GM13976 (cell line): ENCODE results near the gene TLDC2.
"Not testable (repeated sequence)": the region's sequence is repeated elsewhere in the genome, so short reads cannot be mapped to it uniquely, and the experiment has no call there.

Source experiments
- DNase-seq: peaks from one replicate; pipeline ENCODE4 v3.0.0; 2012; ENCODE audit warnings: low spot score
- in situ Hi-C: fragments of 300-500 bp; cut with MboI; formaldehyde crosslinking; loops from one replicate; pipeline ENCODE4 v1.12.0; 2022; ENCODE audit warnings: low sequenced_read_pairs, mixed read lengths, inconsistent platforms; ENCODE audit not compliant: unreplicated experiment
- TF ChIP-seq, protein P1 (sequence below): IDR thresholded peaks from 2 replicates; pipeline ENCODE4 v1.5.1; 2012; ENCODE audit warnings: borderline replicate concordance, mild to moderate bottlenecking; ENCODE audit not compliant: insufficient read depth; ENCODE audit errors: extremely low read depth, missing control alignments, control extremely low read depth

The TLDC2 gene

DNA sequence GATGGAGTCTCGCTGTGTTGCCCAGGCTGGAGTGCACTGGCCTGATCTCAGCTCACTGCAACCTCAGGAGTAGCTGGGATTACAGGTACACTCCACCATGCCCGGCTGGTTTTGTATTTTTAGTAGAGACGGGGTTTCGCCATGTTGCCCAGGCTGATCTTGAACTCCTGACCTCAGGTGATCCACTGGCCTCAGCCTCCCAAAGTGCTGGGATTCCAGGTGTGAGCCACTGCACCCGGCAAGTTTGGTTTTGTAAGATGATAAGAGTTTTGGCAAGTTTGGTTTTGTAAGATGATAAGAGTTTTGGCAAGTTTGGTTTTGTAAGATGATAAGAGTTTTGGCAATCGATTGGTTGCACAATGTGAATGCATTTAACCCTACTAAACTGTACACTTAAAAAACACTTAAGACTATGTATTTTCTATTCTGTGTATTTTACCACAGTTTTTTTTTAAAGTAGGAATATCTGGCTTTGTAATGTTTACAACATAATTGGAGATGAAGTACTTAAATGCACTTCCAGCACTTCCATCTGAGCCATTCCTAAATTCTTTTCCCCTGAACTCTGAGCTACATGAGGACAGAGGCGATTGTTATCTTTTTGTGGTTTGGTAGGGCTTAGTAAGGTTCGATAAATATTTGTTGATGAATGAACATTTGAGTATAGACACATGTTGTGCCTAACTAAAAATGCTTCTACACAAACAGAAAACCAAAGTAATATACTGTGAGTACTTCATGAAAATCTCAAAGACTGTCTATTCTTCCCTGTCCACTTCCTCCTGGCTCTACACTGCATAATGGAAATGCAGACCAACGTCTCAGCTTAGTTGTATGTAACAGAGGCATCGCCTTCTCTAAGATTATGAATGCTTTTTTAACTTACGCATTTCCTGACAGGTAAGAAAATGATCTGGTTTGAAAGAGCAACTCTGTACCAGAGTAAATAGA lies 56.8 kb downstream of the TLDC2 start:
- no peak for DNase-seq
- TF ChIP-seq, protein P1, sequence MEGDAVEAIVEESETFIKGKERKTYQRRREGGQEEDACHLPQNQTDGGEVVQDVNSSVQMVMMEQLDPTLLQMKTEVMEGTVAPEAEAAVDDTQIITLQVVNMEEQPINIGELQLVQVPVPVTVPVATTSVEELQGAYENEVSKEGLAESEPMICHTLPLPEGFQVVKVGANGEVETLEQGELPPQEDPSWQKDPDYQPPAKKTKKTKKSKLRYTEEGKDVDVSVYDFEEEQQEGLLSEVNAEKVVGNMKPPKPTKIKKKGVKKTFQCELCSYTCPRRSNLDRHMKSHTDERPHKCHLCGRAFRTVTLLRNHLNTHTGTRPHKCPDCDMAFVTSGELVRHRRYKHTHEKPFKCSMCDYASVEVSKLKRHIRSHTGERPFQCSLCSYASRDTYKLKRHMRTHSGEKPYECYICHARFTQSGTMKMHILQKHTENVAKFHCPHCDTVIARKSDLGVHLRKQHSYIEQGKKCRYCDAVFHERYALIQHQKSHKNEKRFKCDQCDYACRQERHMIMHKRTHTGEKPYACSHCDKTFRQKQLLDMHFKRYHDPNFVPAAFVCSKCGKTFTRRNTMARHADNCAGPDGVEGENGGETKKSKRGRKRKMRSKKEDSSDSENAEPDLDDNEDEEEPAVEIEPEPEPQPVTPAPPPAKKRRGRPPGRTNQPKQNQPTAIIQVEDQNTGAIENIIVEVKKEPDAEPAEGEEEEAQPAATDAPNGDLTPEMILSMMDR = no peak
- in situ Hi-C loops = no loop called here

DNA sequence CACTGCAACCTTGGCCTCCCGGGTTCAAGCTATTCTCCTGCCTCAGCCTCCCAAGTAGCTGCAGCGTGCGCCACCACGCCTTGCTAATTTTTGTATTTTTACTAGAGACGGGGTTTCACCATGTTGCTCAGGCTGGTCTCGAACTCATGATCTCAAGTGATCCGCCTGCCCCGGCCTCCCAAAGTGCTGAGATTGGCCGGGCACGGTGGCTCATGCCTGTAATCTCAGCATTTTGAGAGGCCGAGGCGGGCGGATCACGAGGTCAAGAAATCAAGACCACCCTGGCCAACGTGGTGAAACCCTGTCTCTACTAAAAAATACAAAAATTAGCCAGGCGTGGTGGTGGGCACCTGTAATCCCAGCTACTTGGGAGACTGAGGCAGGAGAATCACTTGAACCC lies 57.6 kb downstream of the TLDC2 start:
- in situ Hi-C loops, DNase-seq: not testable (repeated sequence)

DNA sequence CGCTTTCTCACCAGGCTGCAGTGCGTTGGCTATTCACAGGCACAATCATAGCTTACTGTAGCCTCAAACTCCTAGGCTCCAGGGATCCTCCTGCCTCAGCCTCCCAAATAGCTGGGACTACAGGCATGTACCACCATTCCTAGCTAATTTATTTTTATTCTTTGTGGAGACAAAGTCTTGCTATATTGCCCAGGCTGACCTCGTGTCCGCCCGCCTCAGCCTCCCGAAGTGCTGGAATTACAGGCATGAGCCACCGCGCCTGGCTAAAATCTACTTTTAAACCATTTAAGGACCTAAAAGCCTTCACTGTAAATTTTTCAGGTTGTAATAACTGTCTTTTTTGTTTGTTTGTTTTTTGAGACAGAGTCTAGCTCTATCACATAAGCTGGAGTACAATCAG lies 60.4 kb downstream of the TLDC2 start:
- TF ChIP-seq, protein P1 = no peak
- no peak for DNase-seq
- in situ Hi-C loops = no loop called here

DNA sequence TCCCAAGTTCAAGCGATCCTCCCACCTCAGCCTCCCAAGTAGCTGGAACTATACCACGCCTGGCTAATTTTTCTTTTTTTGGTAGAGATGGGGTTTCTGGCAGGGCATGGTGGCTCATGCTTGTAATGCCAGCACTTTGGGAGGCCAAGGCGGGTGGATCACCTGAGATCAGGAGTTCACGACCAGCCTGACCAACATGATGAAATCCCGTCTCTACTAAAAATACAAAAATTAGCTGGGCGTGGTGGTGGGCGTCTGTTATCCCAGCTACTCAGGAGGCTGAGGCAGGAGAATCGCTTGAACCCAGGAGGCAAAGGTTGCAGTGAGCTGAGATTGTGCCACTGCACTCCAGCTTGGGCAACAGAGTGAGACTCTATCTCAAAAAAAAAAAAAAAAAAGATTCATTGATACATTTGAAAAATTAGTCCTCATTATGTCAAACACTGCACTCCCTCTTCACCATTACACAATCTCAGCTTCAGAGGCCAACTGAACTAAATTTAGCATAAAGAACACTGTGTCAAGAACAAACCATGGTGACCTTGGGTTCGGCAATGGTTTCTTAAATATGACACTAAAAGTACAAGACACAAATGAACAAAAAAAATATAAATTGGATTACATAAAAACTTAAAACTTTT lies 60.9 kb downstream of the TLDC2 start:
- DNase-seq, in situ Hi-C loops: not testable (repeated sequence)

DNA sequence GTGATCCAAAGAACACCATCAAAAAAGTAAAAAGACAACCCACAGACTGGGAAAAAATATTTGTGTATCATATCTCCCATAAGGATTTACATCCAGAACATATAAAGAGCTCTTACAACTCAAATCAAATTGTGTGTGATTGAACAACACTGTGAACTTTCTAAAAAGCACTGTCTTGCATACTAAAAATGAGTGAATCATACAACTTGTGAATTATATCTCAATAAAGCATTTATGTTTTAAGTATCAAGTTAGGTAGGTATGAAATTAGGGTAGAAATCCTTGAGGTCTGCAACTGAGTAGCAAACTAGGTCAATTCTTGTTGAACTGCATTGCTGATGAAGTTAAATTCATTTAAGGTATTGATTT lies 61.4 kb downstream of the TLDC2 start:
- in situ Hi-C loops = no loop called here
- TF ChIP-seq, protein P1 = no peak
- DNase-seq = no peak

DNA sequence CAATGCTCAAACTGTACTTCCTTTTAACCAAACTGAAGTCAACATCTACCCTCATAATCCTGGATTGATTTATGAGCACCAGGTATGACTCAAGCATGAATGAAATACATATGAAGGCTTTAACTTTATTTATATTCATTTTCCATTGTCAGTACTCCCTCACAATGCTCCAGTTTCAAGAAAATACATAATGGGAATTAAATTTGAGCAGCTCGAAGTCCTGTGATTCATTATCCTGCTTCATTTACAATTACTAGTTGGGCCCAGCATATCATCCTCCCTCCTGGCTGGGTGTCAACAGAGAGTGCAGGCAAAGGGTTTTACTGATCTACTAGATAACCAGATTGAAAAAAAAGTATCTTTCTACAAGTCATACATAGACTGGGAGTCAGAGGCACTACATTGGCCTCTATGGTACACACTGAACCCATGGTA lies 65.5 kb downstream of the TLDC2 start:
- in situ Hi-C loops = no loop called here
- no peak for DNase-seq
- TF ChIP-seq, protein P1 = no peak
